Thoracic aorta (tissue), 2 donors: ENCODE data around the gene CD47. TPM values are rescaled to one million over a fixed set of nuclear protein-coding genes. Genes with fewer than 3 reads are reported as not detected.

Experiments used
- ATAC-seq: fragments of 150-250 bp; one replicate; pipeline ENCODE4 v1.8.0; 2017; ENCODE audit warnings: low read depth; ENCODE audit not compliant: insufficient number of reproducible peaks, low FRiP score
- DNase-seq: peaks from one replicate; pipeline ENCODE4 v3.0.0-alpha.2; 2020; ENCODE audit warnings: low spot score
- H3K27ac ChIP-seq, 2 donors: fragments of 200-600 bp; sonication (generic); 1 replicate in 1 of 2; 2 replicates in 1 of 2; pipeline ENCODE4 v1.5.1; 2016; ENCODE audit warnings: mild to moderate bottlenecking in 2 of 2, moderate library complexity in 2 of 2
- H3K27me3 ChIP-seq: fragments of 200-600 bp; sonication (generic); replicated peaks from 2 replicates; pipeline ENCODE4 v1.6.0; 2016; ENCODE audit warnings: mild to moderate bottlenecking; ENCODE audit not compliant: insufficient read depth
- H3K36me3 ChIP-seq: fragments of 200-600 bp; sonication (generic); one replicate; pipeline ENCODE4 v1.5.1; 2016
- H3K4me1 ChIP-seq, 2 donors: fragments of 200-600 bp; sonication (generic); 1 replicate in 1 of 2; 2 replicates in 1 of 2; pipeline versions ENCODE4 v1.5.1 to v1.6.0; 2016; ENCODE audit warnings: low read depth in 2 of 2, mild to moderate bottlenecking in 1 of 2; ENCODE audit not compliant: control insufficient read depth in 1 of 2
- H3K4me3 ChIP-seq: fragments of 200-600 bp; sonication (generic); 2 replicates; pipeline ENCODE4 v1.5.1; 2016; ENCODE audit warnings: mild to moderate bottlenecking
- H3K9me3 ChIP-seq: fragments of 200-600 bp; sonication (generic); 2 replicates; pipeline ENCODE4 v1.5.1; 2016
- CTCF ChIP-seq: fragments of 200-600 bp; sonication (generic); IDR thresholded peaks from one replicate; pipeline ENCODE4 v1.5.1; 2019; ENCODE audit warnings: antibody characterized with exemption
- total RNA-seq, 2 donors: library from RNA; depleted of rRNA; stranded (reverse); fragments of >200 nt; gene quantifications; one replicate each; pipeline versions ENCODE4 v1.1.0 to v1.2.3, GENCODE V29; 2016

Gene CD47
- total RNA-seq, 2 donors from 2014 or later: 70.1 to 80.4 TPM

GRCh38 chr3:108113975-108114374, 23.1 kb upstream of the CD47 start:
- no peak overlapping the region for H3K4me3 ChIP-seq
- no peaks in the 10 kb centered on the region for H3K36me3 ChIP-seq
- DNase-seq (no peak), ATAC-seq (no peak)
- no peaks in the 10 kb centered on the region for H3K27me3 ChIP-seq
- no peak overlapping the region for H3K27ac ChIP-seq
- H3K9me3 ChIP-seq: no peaks in the 10 kb centered on the region
- H3K4me1 ChIP-seq: no peaks in the 10 kb centered on the region
- no peak for TF ChIP-seq CTCF

- ATAC-seq (no peak), DNase-seq (no peak)
- Histone ChIP-seq H3K36me3 (no peaks in the 10 kb centered on the region), H3K27ac (no peak overlapping the region), H3K27me3 (no peaks in the 10 kb centered on the region), H3K4me1 (no peaks in the 10 kb centered on the region), H3K9me3 (no peaks in the 10 kb centered on the region), H3K4me3 (no peak overlapping the region)
- TF ChIP-seq CTCF: no peak
Observed at GRCh38 chr3:108110934-108111333, 20.1 kb upstream of the CD47 start.

GRCh38 chr3:108108416-108108815, 17.6 kb upstream of the CD47 start:
- ATAC-seq (no peak), DNase-seq (no peak)
- no peaks in the 10 kb centered on the region for H3K9me3 ChIP-seq
- no peak overlapping the region for H3K27ac ChIP-seq
- no peaks in the 10 kb centered on the region for H3K27me3 ChIP-seq
- H3K36me3 ChIP-seq: no peaks in the 10 kb centered on the region
- H3K4me1 ChIP-seq: no peaks in the 10 kb centered on the region
- TF ChIP-seq CTCF: no peak
- no peak overlapping the region for H3K4me3 ChIP-seq

- no peaks in the 10 kb centered on the region for H3K4me1 ChIP-seq
- H3K27ac ChIP-seq: no peak overlapping the region
- no peaks in the 10 kb centered on the region for H3K36me3 ChIP-seq
- no peak overlapping the region for H3K4me3 ChIP-seq
- H3K9me3 ChIP-seq: no peaks in the 10 kb centered on the region
- DNase-seq (no peak), ATAC-seq (no peak)
- H3K27me3 ChIP-seq: no peaks in the 10 kb centered on the region
- no peak for TF ChIP-seq CTCF
Observed at GRCh38 chr3:108106449-108106848, 15.6 kb upstream of the CD47 start.

- DNase-seq (no peak), ATAC-seq (no peak)
- TF ChIP-seq CTCF: no peak
- Histone ChIP-seq H3K9me3 (no peaks in the 10 kb centered on the region), H3K36me3 (no peaks in the 10 kb centered on the region), H3K27ac (no peak overlapping the region), H3K4me3 (no peak overlapping the region), H3K27me3 (no peaks in the 10 kb centered on the region), H3K4me1 (no peaks in the 10 kb centered on the region)
Observed at GRCh38 chr3:108106031-108106430, 15.2 kb upstream of the CD47 start.
